Common myeloid progenitor, CD34-positive (primary cell): ENCODE data around the gene ZNF423. TPM values are rescaled to one million over a fixed set of nuclear protein-coding genes. Genes with fewer than 3 reads are reported as not detected.
A peak's percentile ranks its signal among the peaks of the same experiment; 100 is the strongest.

Source experiments
- CTCF ChIA-PET: fragments of 350-600 bp; sonication (Branson Sonifier 250); formaldehyde crosslinking; loops from one replicate; lab custom pipeline; 2021; ENCODE audit warnings: antibody characterized with exemption; lab: Charles Lee
- POLR2A ChIA-PET: fragments of 350-600 bp; sonication (Branson Sonifier 250); formaldehyde crosslinking; loops from one replicate; lab custom pipeline; 2021; ENCODE audit warnings: antibody characterized with exemption; lab: Charles Lee
- DNase-seq, 3 donors: peaks; one replicate each; pipeline versions ENCODE4 v3.0.0 to v3.0.0-alpha.2; 2013
- H3K27ac ChIP-seq, 2 experiments: 1 replicate in 1 of 2; 2 replicates in 1 of 2; pipeline ENCODE4 v1.7.0; 2013; ENCODE audit warnings: inconsistent platforms in 2 of 2, low read length in 2 of 2, mild to moderate bottlenecking in 2 of 2, low read depth in 1 of 2, moderate library complexity in 1 of 2; ENCODE audit not compliant: severe bottlenecking in 2 of 2, insufficient read depth in 1 of 2, poor library complexity in 1 of 2
- H3K27me3 ChIP-seq, 5 experiments: replicated peaks in 2 of 5; 1 replicate in 3 of 5; 2 replicates in 2 of 5; pipeline versions ENCODE4 v1.6.1 to v1.7.0; 2013; ENCODE audit warnings: low read length in 4 of 5, mild to moderate bottlenecking in 2 of 5, moderate library complexity in 2 of 5, inconsistent platforms in 1 of 5; ENCODE audit not compliant: insufficient read depth in 5 of 5, control insufficient read depth in 4 of 5
- H3K36me3 ChIP-seq, 4 experiments: 1 replicate in 2 of 4; 2 replicates in 2 of 4; pipeline versions ENCODE4 v1.6.1 to v1.7.0; 2013; ENCODE audit warnings: low read length in 3 of 4, control low read depth in 1 of 4, mild to moderate bottlenecking in 1 of 4; ENCODE audit not compliant: control insufficient read depth in 4 of 4, insufficient read depth in 4 of 4
- H3K4me1 ChIP-seq, 4 experiments: 1 replicate in 3 of 4; 2 replicates in 1 of 4; pipeline versions ENCODE4 v1.6.1 to v1.7.1; 2013; ENCODE audit warnings: low read length in 3 of 4, mild to moderate bottlenecking in 3 of 4, control low read depth in 1 of 4, inconsistent platforms in 1 of 4, moderate library complexity in 1 of 4; ENCODE audit not compliant: control insufficient read depth in 4 of 4, insufficient read depth in 4 of 4; ENCODE audit errors: control extremely low read depth in 1 of 4
- H3K4me3 ChIP-seq, 7 experiments: 1 replicate in 4 of 7; 2 replicates in 3 of 7; pipeline versions ENCODE4 v1.5.1 to v1.7.0; 2013; ENCODE audit warnings: mild to moderate bottlenecking in 7 of 7, low read length in 6 of 7, moderate library complexity in 6 of 7, inconsistent platforms in 2 of 7, low read depth in 2 of 7, control low read depth in 1 of 7; ENCODE audit not compliant: insufficient read depth in 4 of 7, control insufficient read depth in 1 of 7; ENCODE audit errors: extremely low read depth in 1 of 7
- H3K9me3 ChIP-seq, 5 experiments: 1 replicate in 4 of 5; 2 replicates in 1 of 5; pipeline versions ENCODE4 v1.6.1 to v1.7.1; 2013; ENCODE audit warnings: low read length in 4 of 5, mild to moderate bottlenecking in 2 of 5, inconsistent platforms in 1 of 5, low read depth in 1 of 5, moderate library complexity in 1 of 5; ENCODE audit not compliant: control insufficient read depth in 4 of 5, insufficient read depth in 2 of 5; ENCODE audit errors: control extremely low read depth in 1 of 5
- WGBS: methylation state at CpG from one replicate; pipeline ENCODE4 v1.1.5; 2013; ENCODE audit not compliant: insufficient coverage; 5-methylcytosine and 5-hydroxymethylcytosine counted together
- polyA plus RNA-seq: library from polyadenylated mRNA; unstranded; fragments of 120-200 nt; gene quantifications from one replicate; pipeline ENCODE4 v1.2.1, GENCODE V29; 2013

Gene ZNF423
- 0.65 TPM for polyA plus RNA-seq

DNA sequence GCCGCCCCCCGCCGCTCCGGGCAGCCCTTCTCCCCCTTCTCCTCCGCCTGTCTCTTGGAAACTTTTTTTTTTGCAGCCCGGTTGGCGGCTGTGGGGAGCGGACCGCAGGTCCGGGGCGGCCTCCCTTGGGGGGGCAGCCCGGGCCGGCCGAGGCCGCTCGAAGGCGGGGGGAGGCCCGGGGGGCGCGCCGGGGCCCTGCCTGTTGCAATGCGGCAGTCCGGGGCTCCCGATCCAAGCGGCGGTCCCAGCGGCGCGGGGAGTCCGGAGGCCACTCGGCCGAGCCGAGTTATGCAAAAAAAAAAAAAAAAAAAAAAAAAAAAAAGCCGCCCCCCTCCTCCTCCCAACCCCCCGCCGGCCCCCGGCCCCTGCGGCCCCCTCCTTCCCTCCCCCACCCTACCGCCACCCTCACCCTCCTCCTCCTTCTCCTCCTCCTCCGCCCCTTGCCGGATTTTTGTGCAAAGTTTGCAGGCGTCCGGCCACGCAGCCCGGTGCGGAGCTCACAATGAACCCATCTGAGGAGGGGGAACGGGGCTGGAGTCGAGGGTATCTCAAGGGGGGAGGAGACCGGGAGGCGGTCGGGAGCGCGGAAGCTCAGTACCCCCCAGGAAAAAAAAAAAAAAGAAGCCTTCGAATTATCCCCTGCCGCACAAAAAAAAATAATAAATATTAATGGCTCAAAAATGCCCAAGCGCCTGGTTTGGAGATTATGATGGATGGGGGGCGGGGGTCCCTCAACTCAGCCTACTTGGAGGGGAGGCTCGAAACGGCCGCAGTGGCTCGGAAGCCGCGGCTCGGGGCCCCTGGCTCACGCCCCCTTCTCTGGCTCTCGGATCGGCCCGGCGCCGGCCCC lies at the start of gene ZNF423:
ZNF423 (minus strand) TSS at position 291 of the 850 bp plus-strand sequence. CDS start 338 bp downstream, outside the sequence.
- H3K36me3 ChIP-seq: no peaks in the 10 kb centered on the region
- H3K27me3 ChIP-seq: peaks cover 0 to 36% (median 17%) of the 10 kb centered on the region in 5 experiments
- H3K27ac ChIP-seq: no peak within 1 kb of the TSS
- peaks cover 0 to 37% (median 33%) of the 10 kb centered on the region in 4 experiments for H3K4me1 ChIP-seq
- POLR2A ChIA-PET: no interaction called here
- H3K4me3 ChIP-seq: peak within 1 kb of the TSS; percentile 50 to 78 (median 64)
- CTCF ChIA-PET: interaction anchor here (0.7 to 4.1 kb wide), 4 partner anchors 18 to 35 kb away, joined by 3 to 25 read pairs (median 14); no protein-coding TSS in a partner anchor
- 0% methylated on average over 18 of the region's 70 CpGs for WGBS
- H3K9me3 ChIP-seq: no peaks in the 10 kb centered on the region
- DNase-seq: peak in 1 of 3 donors; percentile 35

DNA sequence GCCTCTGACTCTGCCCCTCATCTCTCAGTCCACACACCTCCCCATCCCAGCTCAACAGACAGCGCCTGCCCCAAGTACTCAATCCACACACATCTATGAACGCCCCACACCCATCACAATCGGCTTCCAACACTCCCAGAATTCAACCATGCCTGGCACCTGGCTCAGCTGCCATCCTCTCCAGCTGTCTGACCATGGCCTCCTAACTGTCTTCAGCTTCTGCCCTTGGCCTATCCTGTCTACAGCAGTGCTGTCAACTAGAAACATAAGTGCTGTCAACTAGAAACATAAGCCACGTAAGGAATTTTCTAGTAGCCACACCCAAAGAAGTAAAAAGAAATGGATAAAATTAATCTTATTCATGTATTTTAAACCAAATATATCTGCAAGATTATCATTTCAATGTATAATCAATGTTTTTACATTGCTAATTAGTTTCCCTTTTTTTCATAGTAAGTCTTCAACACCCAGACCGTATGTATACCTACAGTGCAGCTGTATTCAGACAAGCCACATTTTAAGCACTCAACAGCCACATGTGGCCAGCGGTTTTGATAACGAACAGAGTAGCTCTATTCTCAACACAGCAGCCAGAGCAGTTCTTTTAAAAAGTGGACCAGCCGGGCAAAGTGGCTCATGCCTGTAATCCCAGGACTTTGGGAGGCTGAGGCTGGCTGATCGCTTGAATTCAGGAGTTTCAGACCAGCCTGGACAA lies 48.6 kb upstream of the ZNF423 start:
- CTCF ChIA-PET: interaction anchor here (1.9 kb wide), 1 partner anchor 11 kb away, joined by 5 read pairs; no protein-coding TSS in a partner anchor
- no peaks in the 10 kb centered on the region for H3K9me3 ChIP-seq
- H3K27me3 ChIP-seq: no peaks in the 10 kb centered on the region
- H3K4me1 ChIP-seq: no peaks in the 10 kb centered on the region
- H3K27ac ChIP-seq: no peak overlapping the region
- H3K4me3 ChIP-seq: no peak overlapping the region
- POLR2A ChIA-PET: no interaction called here
- WGBS: 92% methylated on average over 8 of the region's 9 CpGs
- H3K36me3 ChIP-seq: no peaks in the 10 kb centered on the region
- DNase-seq: no peak

GRCh38 chr16:49902908-49903307 lies 47.0 kb upstream of the ZNF423 start:
- no peak for DNase-seq
- ChIA-PET CTCF (interaction anchor here (1.0 kb wide), 1 partner anchor 27 kb away, joined by 3 read pairs; no protein-coding TSS in a partner anchor), POLR2A (no interaction called here)
- H3K27ac ChIP-seq: no peak overlapping the region
- no peaks in the 10 kb centered on the region for H3K9me3 ChIP-seq
- H3K4me1 ChIP-seq: no peaks in the 10 kb centered on the region
- no peak overlapping the region for H3K4me3 ChIP-seq
- 73% methylated on average over 2 of the region's 5 CpGs for WGBS
- no peaks in the 10 kb centered on the region for H3K27me3 ChIP-seq
- H3K36me3 ChIP-seq: no peaks in the 10 kb centered on the region

GRCh38 chr16:49901711-49902110 lies 45.8 kb upstream of the ZNF423 start:
- Histone ChIP-seq H3K36me3 (no peaks in the 10 kb centered on the region), H3K4me3 (no peak overlapping the region), H3K9me3 (no peaks in the 10 kb centered on the region), H3K4me1 (no peaks in the 10 kb centered on the region), H3K27ac (no peak overlapping the region), H3K27me3 (no peaks in the 10 kb centered on the region)
- ChIA-PET CTCF (interaction anchor here (1.7 kb wide), 1 partner anchor 43 kb away, joined by 5 read pairs; no protein-coding TSS in a partner anchor), POLR2A (no interaction called here)
- WGBS: 96% methylated on average over 9 of the region's 9 CpGs
- DNase-seq: no peak

GRCh38 chr16:49900875-49901274 lies 45.0 kb upstream of the ZNF423 start:
- H3K27ac ChIP-seq: no peak overlapping the region
- H3K4me3 ChIP-seq: no peak overlapping the region
- H3K9me3 ChIP-seq: no peaks in the 10 kb centered on the region
- ChIA-PET POLR2A (no interaction called here), CTCF (interaction anchor here (1.5 to 1.7 kb wide), 2 partner anchors 17 to 43 kb away, joined by 3 to 5 read pairs; no protein-coding TSS in a partner anchor)
- H3K36me3 ChIP-seq: no peaks in the 10 kb centered on the region
- no peak for DNase-seq
- H3K4me1 ChIP-seq: no peaks in the 10 kb centered on the region
- WGBS: 100% methylated on average over 7 of the region's 7 CpGs
- no peaks in the 10 kb centered on the region for H3K27me3 ChIP-seq

DNA sequence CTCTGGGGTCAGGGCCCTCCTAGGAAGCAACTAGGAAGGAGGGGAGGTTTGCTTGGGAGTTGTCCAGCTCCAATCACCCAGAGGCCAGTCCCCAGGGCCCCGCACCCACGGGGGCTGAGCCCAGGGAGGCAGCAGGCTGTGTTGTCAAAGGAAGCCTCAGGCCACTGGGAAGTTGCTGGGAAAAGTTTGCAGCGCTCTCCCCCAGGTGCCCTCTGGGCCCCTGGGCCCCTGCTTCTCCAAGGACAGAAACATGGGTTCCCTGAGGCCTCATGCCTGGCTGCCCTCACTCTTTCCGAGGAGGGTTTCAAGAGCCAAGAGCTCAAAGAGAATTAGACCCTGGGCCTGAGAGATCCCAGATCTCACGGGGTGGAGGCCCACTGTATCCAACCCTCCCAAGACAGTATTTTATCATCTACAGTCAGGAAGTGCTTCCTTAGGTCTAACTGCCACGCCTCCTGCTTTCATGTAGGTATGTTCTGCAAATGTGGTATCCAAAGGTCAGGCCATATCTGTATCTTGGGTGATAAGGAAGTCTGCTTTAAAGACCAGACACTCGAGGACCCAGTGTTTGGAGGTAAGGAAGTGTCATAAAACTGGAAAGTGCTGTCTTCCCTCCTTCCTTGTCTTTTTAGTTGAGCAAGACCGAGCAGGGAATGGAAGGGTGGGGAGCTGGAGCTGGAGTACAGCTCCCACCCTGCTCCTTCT lies 44.2 kb upstream of the ZNF423 start:
- Histone ChIP-seq H3K4me1 (no peaks in the 10 kb centered on the region), H3K27ac (no peak overlapping the region), H3K36me3 (no peaks in the 10 kb centered on the region), H3K27me3 (no peaks in the 10 kb centered on the region), H3K9me3 (no peaks in the 10 kb centered on the region), H3K4me3 (no peak overlapping the region)
- ChIA-PET CTCF (interaction anchor here (1.0 to 1.8 kb wide), 5 partner anchors 9 to 42 kb away, joined by 3 to 5 read pairs (median 4); no protein-coding TSS in a partner anchor), POLR2A (no interaction called here)
- 94% methylated on average over 6 of the region's 8 CpGs for WGBS
- no peak for DNase-seq
